H1 (cell line): ENCODE measurements around the gene MPRIP. TPM values are rescaled to one million over a fixed set of nuclear protein-coding genes. Genes with fewer than 3 reads are reported as not detected.

ENCODE experiments used
- CTCF ChIA-PET: fragments of 300-600 bp; sonication (Branson Sonifier 250); formaldehyde crosslinking; loops from one replicate; lab custom pipeline; 2021; ENCODE audit not compliant: partially characterized antibody; lab: Charles Lee
- POLR2A ChIA-PET: fragments of 300-600 bp; sonication (Branson Sonifier 250); formaldehyde crosslinking; loops from one replicate; lab custom pipeline; 2021; ENCODE audit warnings: inconsistent platforms; ENCODE audit not compliant: partially characterized antibody; lab: Charles Lee
- DNase-seq, 2 experiments: peaks; one replicate each; pipeline versions ENCODE4 v3.0.0 to v3.0.0-alpha.2; 2010 to 2022; ENCODE audit warnings: low spot score in 2 of 2, low read depth in 1 of 2, mixed read lengths in 1 of 2
- FAIRE-seq: peaks from 2 replicates; lab custom pipeline; 2011; peaks lifted over from hg19 to GRCh38; lab: Jason Lieb, UNC
- H2AFZ ChIP-seq: 2 replicates; pipeline ENCODE4 v1.8.1; 2012; ENCODE audit warnings: low read length, inconsistent platforms
- H2AK5ac ChIP-seq: 2 replicates; pipeline ENCODE4 v1.6.1; 2013; ENCODE audit warnings: low read depth, low read length
- H2BK120ac ChIP-seq: replicated peaks from 2 replicates; pipeline ENCODE3; 2013; ENCODE audit warnings: low read depth, low read length, inconsistent platforms
- H2BK12ac ChIP-seq: 2 replicates; pipeline ENCODE4 v1.6.1; 2013; ENCODE audit warnings: low read depth, low read length
- H2BK15ac ChIP-seq: 2 replicates; pipeline ENCODE4 v1.6.1; 2013; ENCODE audit warnings: low read length
- H2BK20ac ChIP-seq: 2 replicates; pipeline ENCODE4 v1.6.1; 2013; ENCODE audit warnings: low read length
- H2BK5ac ChIP-seq: 2 replicates; pipeline ENCODE4 v1.6.1; 2013; ENCODE audit warnings: low read depth, low read length
- H3K14ac ChIP-seq: 2 replicates; pipeline ENCODE4 v1.6.1; 2013; ENCODE audit warnings: inconsistent platforms; ENCODE audit not compliant: insufficient read length
- H3K18ac ChIP-seq: 2 replicates; pipeline ENCODE4 v1.6.1; 2013; ENCODE audit warnings: low read length; ENCODE audit errors: extremely low read depth
- H3K23ac ChIP-seq: 2 replicates; pipeline ENCODE4 v1.6.1; 2013; ENCODE audit warnings: inconsistent platforms; ENCODE audit not compliant: insufficient read length
- H3K23me2 ChIP-seq: 2 replicates; pipeline ENCODE4 v1.6.1; 2013; ENCODE audit warnings: low read depth, low read length
- H3K27ac ChIP-seq: 2 replicates; pipeline ENCODE4 v1.6.1; 2011; ENCODE audit warnings: low read depth, low read length, inconsistent platforms
- H3K27me3 ChIP-seq, 4 experiments: replicated peaks in 1 of 4; 1 replicate in 1 of 4; 2 replicates in 3 of 4; pipeline versions ENCODE4 v1.6.1 to v1.8.1; 2011 to 2013; ENCODE audit warnings: low read length in 3 of 4, mild to moderate bottlenecking in 3 of 4, inconsistent platforms in 2 of 4, mixed read lengths in 2 of 4, moderate library complexity in 1 of 4; ENCODE audit not compliant: control insufficient read depth in 3 of 4, insufficient read depth in 3 of 4; ENCODE audit errors: extremely low read depth in 1 of 4
- H3K36me3 ChIP-seq, 4 experiments: 2 replicates each; pipeline versions ENCODE4 v1.6.1 to v1.8.1; 2011 to 2013; ENCODE audit warnings: mild to moderate bottlenecking in 4 of 4, low read length in 3 of 4, moderate library complexity in 2 of 4, control low read depth in 1 of 4, inconsistent platforms in 1 of 4; ENCODE audit not compliant: insufficient read depth in 4 of 4, control insufficient read depth in 2 of 4
- H3K4ac ChIP-seq: replicated peaks from 2 replicates; pipeline ENCODE3; 2013; ENCODE audit warnings: low read length, low read depth, mixed read lengths, inconsistent platforms; ENCODE audit not compliant: insufficient read length
- H3K4me1 ChIP-seq, 4 experiments: replicated peaks in 1 of 4; 1 replicate in 1 of 4; 2 replicates in 3 of 4; pipeline versions ENCODE4 v1.6.1 to v1.8.1; 2011 to 2013; ENCODE audit warnings: low read length in 3 of 4, inconsistent platforms in 2 of 4, mixed read lengths in 1 of 4; ENCODE audit not compliant: insufficient read depth in 4 of 4, control insufficient read depth in 3 of 4
- H3K4me2 ChIP-seq, 2 experiments: 2 replicates each; pipeline versions ENCODE4 v1.6.1 to v1.8.1; 2011 to 2013; ENCODE audit warnings: low read depth in 2 of 2, low read length in 2 of 2, control low read depth in 1 of 2, inconsistent platforms in 1 of 2, mild to moderate bottlenecking in 1 of 2; ENCODE audit not compliant: insufficient read depth in 1 of 2
- H3K4me3 ChIP-seq, 4 experiments: fragments of 200-600, 300-600 bp in 1 of 4; sonication (generic), shearing (Covaris generic), sonication (Bioruptor Twin) in 1 of 4; 2 replicates each; pipeline versions ENCODE4 v1.5.1 to v1.8.1; 2011 to 2016; ENCODE audit warnings: low read length in 4 of 4, low read depth in 3 of 4, control low read depth in 2 of 4, inconsistent platforms in 2 of 4, mild to moderate bottlenecking in 2 of 4, mixed read lengths in 1 of 4, moderate library complexity in 1 of 4; ENCODE audit not compliant: insufficient read depth in 2 of 4; ENCODE audit errors: extremely low read depth in 1 of 4
- H3K56ac ChIP-seq: replicated peaks from 2 replicates; pipeline ENCODE3; 2013; ENCODE audit warnings: low read depth, mild to moderate bottlenecking, mixed read lengths, low read length, inconsistent platforms; ENCODE audit not compliant: insufficient read length
- H3K79me1 ChIP-seq: 2 replicates; pipeline ENCODE4 v1.6.1; 2013; ENCODE audit warnings: low read depth, low read length, control low read depth
- H3K79me2 ChIP-seq, 2 experiments: 2 replicates each; pipeline versions ENCODE4 v1.6.1 to v1.8.1; 2012 to 2013; ENCODE audit warnings: low read length in 2 of 2, mild to moderate bottlenecking in 2 of 2, inconsistent platforms in 1 of 2; ENCODE audit not compliant: insufficient read depth in 2 of 2, control insufficient read depth in 1 of 2
- H3K9ac ChIP-seq, 4 experiments: replicated peaks in 1 of 4; 1 replicate in 1 of 4; 2 replicates in 3 of 4; pipeline versions ENCODE4 v1.6.1 to v1.8.1; 2011 to 2013; ENCODE audit warnings: low read depth in 3 of 4, low read length in 3 of 4, control low read depth in 2 of 4, mild to moderate bottlenecking in 2 of 4, moderate library complexity in 2 of 4, inconsistent platforms in 1 of 4; ENCODE audit errors: extremely low read depth in 1 of 4
- H3K9me3 ChIP-seq, 2 experiments: 2 replicates each; pipeline versions ENCODE4 v1.6.1 to v1.8.1; 2012 to 2013; ENCODE audit warnings: mild to moderate bottlenecking in 2 of 2, moderate library complexity in 2 of 2, control low read depth in 1 of 2, inconsistent platforms in 1 of 2, low read depth in 1 of 2, low read length in 1 of 2, mixed read lengths in 1 of 2; ENCODE audit not compliant: insufficient read depth in 2 of 2
- H4K20me1 ChIP-seq, 2 experiments: replicated peaks in 1 of 2; 2 replicates each; pipeline versions ENCODE3 to v1.8.1; 2011 to 2013; ENCODE audit warnings: inconsistent platforms in 2 of 2, low read length in 2 of 2, mild to moderate bottlenecking in 1 of 2; ENCODE audit not compliant: insufficient read depth in 2 of 2, control insufficient read depth in 1 of 2
- H4K5ac ChIP-seq: 2 replicates; pipeline ENCODE4 v1.6.1; 2013; ENCODE audit warnings: low read length, low read depth, mixed read lengths, inconsistent platforms; ENCODE audit not compliant: insufficient read length
- H4K8ac ChIP-seq: 2 replicates; pipeline ENCODE4 v1.8.0; 2013; ENCODE audit warnings: mild to moderate bottlenecking, moderate library complexity, low read length, inconsistent platforms; ENCODE audit not compliant: insufficient read depth; ENCODE audit errors: extremely low read depth
- H4K91ac ChIP-seq: replicated peaks from 2 replicates; pipeline ENCODE3; 2013; ENCODE audit warnings: low read length, mixed read lengths, inconsistent platforms; ENCODE audit not compliant: insufficient read length
- BACH1 ChIP-seq: IDR thresholded peaks from 2 replicates; pipeline ENCODE4 v1.6.1; 2012; ENCODE audit warnings: low read length, improper control_type of control experiment
- CHD2 ChIP-seq: IDR thresholded peaks from 2 replicates; pipeline ENCODE4 v1.6.1; 2012; ENCODE audit warnings: low read length, improper control_type of control experiment
- CREB1 ChIP-seq: IDR thresholded peaks from 2 replicates; pipeline ENCODE4 v1.6.1; 2012; ENCODE audit warnings: inconsistent platforms
- HDAC2 ChIP-seq, 2 experiments: fragments of 300-600 bp in 1 of 2; sonication (generic) in 1 of 2; IDR thresholded peaks; 2 replicates each; pipeline ENCODE4 v1.6.1; 2011 to 2012; ENCODE audit warnings: low read depth in 2 of 2, low read length in 2 of 2, mild to moderate bottlenecking in 2 of 2, moderate library complexity in 2 of 2, borderline replicate concordance in 1 of 2, inconsistent platforms in 1 of 2
- KDM1A ChIP-seq: fragments of 200-600, 300-600 bp; sonication (generic); IDR thresholded peaks from 2 replicates; pipeline ENCODE4 v1.7.1; 2016; ENCODE audit warnings: mild to moderate bottlenecking, low read length, borderline replicate concordance
- KDM4A ChIP-seq: IDR thresholded peaks from one replicate; pipeline ENCODE4 v1.7.1; 2012; ENCODE audit warnings: low read depth, mild to moderate bottlenecking, moderate library complexity, low read length, inconsistent platforms; ENCODE audit not compliant: severe bottlenecking
- SIN3A ChIP-seq, 2 experiments: IDR thresholded peaks in 1 of 2; conservative IDR thresholded peaks in 1 of 2; 2 replicates each; pipeline ENCODE4 v1.6.1; 2011 to 2012; ENCODE audit warnings: low read length in 2 of 2, improper control_type of control experiment in 1 of 2, low read depth in 1 of 2, mild to moderate bottlenecking in 1 of 2
- SP1 ChIP-seq: IDR thresholded peaks from 2 replicates; pipeline ENCODE4 v1.6.1; 2011; ENCODE audit warnings: low read depth, low read length
- SP2 ChIP-seq: IDR thresholded peaks from 2 replicates; pipeline ENCODE4 v1.6.1; 2012; ENCODE audit warnings: mild to moderate bottlenecking, low read length, inconsistent platforms
- SP4 ChIP-seq: IDR thresholded peaks from 2 replicates; pipeline ENCODE4 v1.6.1; 2012; ENCODE audit warnings: low read length, inconsistent platforms
- SRF ChIP-seq: IDR thresholded peaks from 2 replicates; pipeline ENCODE4 v1.6.1; 2011; ENCODE audit warnings: mild to moderate bottlenecking, low read depth, low read length, moderate library complexity
- WGBS, 2 experiments: shearing (Covaris generic) in 1 of 2; methylation state at CpG; one replicate each; pipeline versions ENCODE4 v1.1.6 to v1.1.7; 2013 to 2015; ENCODE audit warnings: low lambda C conversion rate in 2 of 2, mixed read lengths in 2 of 2, inconsistent platforms in 1 of 2, low coverage in 1 of 2, missing lambda C conversion rate in 1 of 2; ENCODE audit not compliant: insufficient replicate concordance in 2 of 2, insufficient coverage in 1 of 2, insufficient read length in 1 of 2; ENCODE audit errors: extremely low coverage in 1 of 2, missing lambda C conversion rate in 1 of 2; 5-methylcytosine and 5-hydroxymethylcytosine counted together
- polyA plus RNA-seq, 7 experiments: library from polyadenylated mRNA; depleted of rRNA in 3 of 7; stranded (reverse) in 5 of 7; unstranded in 2 of 7; fragments of >200 nt in 5 of 7; fragments of 200-250 nt in 2 of 7; gene quantifications; 1 replicate in 5 of 7; 2 replicates in 1 of 7; 4 replicates in 1 of 7; pipeline versions ENCODE4 v1.2.1 to v1.2.3, GENCODE V29; 2011 to 2013; ENCODE audit warnings: missing spikeins in 2 of 7, mixed read lengths in 2 of 7
- total RNA-seq: library from RNA; stranded (reverse); fragmentation: NEBNext Ultra II Directional; extraction: Animal tissue kit (Norgen Biotek cat#: 25700); gene quantifications from 2 replicates; pipeline ENCODE4 v1.2.1, GENCODE V29; 2021

MPRIP gene
- total and polyA plus RNA-seq, 2 of the 8 experiments (the other 6 are each of a cell fraction or from before 2014, with no cell fraction given) = 48.6 to 146 TPM

- H4K5ac ChIP-seq = no peak overlapping the region
- ChIA-PET CTCF (interaction anchor here (0.7 to 2.1 kb wide), 5 partner anchors 13 to 142 kb away, joined by 3 to 10 read pairs (median 3); no protein-coding TSS in a partner anchor), POLR2A (interaction anchor here (0.9 to 1.4 kb wide), 2 partner anchors 12 to 53 kb away, joined by 4 to 5 read pairs; no protein-coding TSS in a partner anchor)
- no peak overlapping the region for H3K14ac ChIP-seq
- H3K9me3 ChIP-seq = no peaks in the 10 kb centered on the region
- no peak overlapping the region for H3K18ac ChIP-seq
- peaks cover 7% of the 10 kb centered on the region for H3K23me2 ChIP-seq
- DNase-seq = peak; percentile 84 to 97
- H3K36me3 ChIP-seq = no peaks in the 10 kb centered on the region
- H3K9ac ChIP-seq = peak overlapping the region in 1 of 4 experiments; percentile 63; a peak in 1 of 7 replicates
- peaks cover 8% of the 10 kb centered on the region for H3K79me1 ChIP-seq
- H3K4me2 ChIP-seq = peak overlapping the region; percentile 81 to 83
- H3K27me3 ChIP-seq = peaks cover 0 to 5% (median 3%) of the 10 kb centered on the region in 4 experiments; a peak in 2 of 7 replicates
- no peak for FAIRE-seq
- peak overlapping the region; percentile 90; the same call in 1 of the 2 replicates for H2AFZ ChIP-seq
- H3K79me2 ChIP-seq = peaks cover 8 to 38% of the 10 kb centered on the region in 2 experiments
- peak overlapping the region; percentile 56 to 74 (median 60) for H3K4me3 ChIP-seq
- H2BK5ac ChIP-seq = no peak overlapping the region
- 11% methylated on average over 15 of the region's 44 CpGs; no CpG with 5 or more reads in 1 of the 2 experiments for WGBS, 2 experiments
- H3K56ac ChIP-seq = no peak overlapping the region
- H2AK5ac ChIP-seq = no peak overlapping the region
- H3K4me1 ChIP-seq = peaks cover 3 to 12% (median 8%) of the 10 kb centered on the region in 4 experiments; a peak in 5 of 7 replicates
- no peak overlapping the region for H3K27ac ChIP-seq
- no peak overlapping the region for H3K23ac ChIP-seq
- H4K20me1 ChIP-seq = peaks cover 1 to 10% of the 10 kb centered on the region in 2 experiments
- H4K8ac ChIP-seq = no peak overlapping the region
- no peak overlapping the region for H2BK12ac ChIP-seq
- H3K4ac ChIP-seq = no peak overlapping the region
- no peak overlapping the region for H2BK15ac ChIP-seq
- no peak overlapping the region for H4K91ac ChIP-seq
- H2BK120ac ChIP-seq = no peak overlapping the region
- TF ChIP-seq SP2 (peak; percentile 61), SIN3A (conservative IDR thresholded peaks at IDR 0.05 in 1 of 2, IDR thresholded peaks at IDR 0.05 in 1 of 2; ENCODE audit: low read depth in 1 of 2, low read length in 2 of 2) (peak; percentile 29 to 74; a peak in 2 of 4 replicates), HDAC2 (IDR thresholded peaks at IDR 0.05; ENCODE audit: borderline replicate concordance in 1 of 2, low read depth in 2 of 2, low read length in 2 of 2) (peak in 1 of 2 experiments; percentile 80; a peak in 2 of 4 replicates), KDM4A (peak; percentile 37), SP4 (no peak), KDM1A (peak; percentile 86; the same call in 1 of the 2 replicates), CHD2 (peak; percentile 86), SRF (no peak), CREB1 (peak; percentile 64), SP1 (peak; percentile 91), BACH1 (no peak)
- H2BK20ac ChIP-seq = no peak overlapping the region
These were observed 480 bp upstream of the MPRIP start for GRCh38 chr17:17041571-17042383.
